Sigmoid colon (tissue), 7 donors: ENCODE results near the gene SRC. TPM values are rescaled to one million over a fixed set of nuclear protein-coding genes. Genes with fewer than 3 reads are reported as not detected.

Experiments
- DNase-seq: peaks from one replicate; pipeline ENCODE4 v3.0.0-alpha.2; 2019
- H3K27ac ChIP-seq, 4 donors: fragments of 200-600 bp; sonication (generic); one replicate each; pipeline ENCODE4 v1.5.1; 2016 to 2019; ENCODE audit warnings: mild to moderate bottlenecking in 1 of 4
- H3K27me3 ChIP-seq, 3 donors: fragments of 200-600 bp; sonication (generic); one replicate each; pipeline ENCODE4 v1.5.1; 2019; ENCODE audit warnings: mild to moderate bottlenecking in 1 of 3
- H3K36me3 ChIP-seq, 4 donors: fragments of 200-600 bp; sonication (generic); one replicate each; pipeline ENCODE4 v1.5.1; 2016 to 2019
- H3K4me1 ChIP-seq, 4 donors: fragments of 200-600 bp; sonication (generic); one replicate each; pipeline ENCODE4 v1.5.1; 2017 to 2019
- H3K4me3 ChIP-seq, 4 donors: fragments of 200-600 bp; sonication (generic); one replicate each; pipeline ENCODE4 v1.5.1; 2017 to 2019; ENCODE audit warnings: mild to moderate bottlenecking in 2 of 4, moderate library complexity in 1 of 4
- H3K9me3 ChIP-seq, 4 donors: fragments of 200-600 bp in 3 of 4; sonication (generic) in 3 of 4; one replicate each; pipeline versions ENCODE4 v1.5.1 to v1.6.1; 2013 to 2019
- CTCF ChIP-seq, 4 experiments: fragments of 450-650 bp in 3 of 4; fragments of 200-600 bp in 1 of 4; IDR thresholded peaks; one replicate each; pipeline ENCODE4 v1.5.1; 2016 to 2019; ENCODE audit warnings: antibody characterized with exemption in 4 of 4, mild to moderate bottlenecking in 3 of 4, moderate library complexity in 2 of 4
- EP300 ChIP-seq, 4 donors: sonication (generic); formaldehyde crosslinking; IDR thresholded peaks; one replicate each; pipeline ENCODE4 v1.6.1; 2017; ENCODE audit warnings: antibody characterized with exemption in 4 of 4
- POLR2A ChIP-seq, 2 donors: fragments of 450-650 bp; IDR thresholded peaks; one replicate each; pipeline ENCODE4 v1.6.1; 2016; ENCODE audit warnings: antibody characterized with exemption in 2 of 2, mild to moderate bottlenecking in 2 of 2, moderate library complexity in 2 of 2
- POLR2AphosphoS5 ChIP-seq, 4 donors: sonication (generic); formaldehyde crosslinking; IDR thresholded peaks; one replicate each; pipeline ENCODE4 v1.6.1; 2017; ENCODE audit warnings: antibody characterized with exemption in 4 of 4
- WGBS, 2 donors: extraction: QIAGEN DNeasy Blood & Tissue Kit; methylation state at CpG; one replicate each; pipeline ENCODE4 v1.1.7; 2013; 5-methylcytosine and 5-hydroxymethylcytosine counted together
- intact Hi-C: fragments of 100-400 bp; cut with DNase I; formaldehyde crosslinking; loops from one replicate; pipeline ENCODE4 v1.15.1; 2023
- polyA plus RNA-seq, 3 donors: library from polyadenylated mRNA; stranded (reverse); fragments of 200-250 nt; gene quantifications; one replicate each; pipeline ENCODE4 v1.2.3, GENCODE V29; 2013
- total RNA-seq, 4 donors: library from RNA; depleted of rRNA; stranded (reverse); fragments of >200 nt; gene quantifications; one replicate each; pipeline ENCODE4 v1.1.0, GENCODE V29; 2016
- donor health status: healthy with polysubstance abuse.
- donor health status: Bipolar disorder and iron deficiency.
- donor health status: healthy.

The SRC gene
- total and polyA plus RNA-seq, 7 donors, result 28.1 to 91.8 (median 52.3) TPM

- H3K9me3 ChIP-seq, result no peaks in the 10 kb centered on the region
- no peaks in the 10 kb centered on the region for H3K27me3 ChIP-seq
- no peaks in the 10 kb centered on the region for H3K36me3 ChIP-seq
- H3K4me3 ChIP-seq, result no peak overlapping the region
- H3K4me1 ChIP-seq, result peaks cover 0 to 21% (median 19%) of the 10 kb centered on the region in 4 donors
- TF ChIP-seq CTCF (IDR thresholded peaks at IDR 0.05) (no peak), POLR2A (IDR thresholded peaks at IDR 0.05) (no peak), EP300 (IDR thresholded peaks at IDR 0.05) (no peak), POLR2AphosphoS5 (IDR thresholded peaks at IDR 0.05) (no peak)
- intact Hi-C loops, result no loop called here
- H3K27ac ChIP-seq, result no peak overlapping the region
- 84 to 87% methylated on average over 4 of the region's 4 CpGs for WGBS, 2 donors
- no peak for DNase-seq
Observed at GRCh38 chr20:37342231-37343177, 3.4 kb upstream of the SRC start.

- H3K27me3 ChIP-seq, result no peaks in the 10 kb centered on the region
- intact Hi-C loops, result no loop called here
- 24 to 54% methylated on average over 12 of the region's 12 CpGs for WGBS, 2 donors
Observed at GRCh38 chr20:37343212-37343993, 2.5 kb upstream of the SRC start.

GRCh38 chr20:37343994-37344355, 2.0 kb upstream of the SRC start:
- intact Hi-C loops, result no loop called here
- Histone ChIP-seq H3K4me1 (peaks cover 0 to 36% (median 32%) of the 10 kb centered on the region in 4 donors), H3K4me3 (no peak overlapping the region), H3K9me3 (no peaks in the 10 kb centered on the region), H3K27me3 (no peaks in the 10 kb centered on the region), H3K36me3 (no peaks in the 10 kb centered on the region), H3K27ac (peak overlapping the region in 3 of 4 donors; percentile 92 to 99 (median 94))
- no peak for DNase-seq
- 45 to 75% methylated on average over 4 of the region's 4 CpGs for WGBS, 2 donors
- TF ChIP-seq POLR2A (IDR thresholded peaks at IDR 0.05) (no peak), EP300 (IDR thresholded peaks at IDR 0.05) (no peak), POLR2AphosphoS5 (IDR thresholded peaks at IDR 0.05) (no peak)

More at GRCh38 chr20:37343212-37343993, 2.5 kb upstream of the SRC start:
- H3K4me1 ChIP-seq, result peaks cover 0 to 30% (median 27%) of the 10 kb centered on the region in 4 donors
- no peaks in the 10 kb centered on the region for H3K9me3 ChIP-seq
- peak overlapping the region in 1 of 4 donors; percentile 99 for H3K27ac ChIP-seq
- no peaks in the 10 kb centered on the region for H3K36me3 ChIP-seq
- no peak overlapping the region for H3K4me3 ChIP-seq
- TF ChIP-seq POLR2A (IDR thresholded peaks at IDR 0.05) (no peak), CTCF (IDR thresholded peaks at IDR 0.05) (no peak)
- peak; percentile 64 for DNase-seq

- peak; percentile 65 for DNase-seq
- WGBS, 2 donors, result 20 to 69% methylated on average over 10 of the region's 10 CpGs
- Histone ChIP-seq H3K9me3 (no peaks in the 10 kb centered on the region), H3K4me3 (peak overlapping the region in 1 of 4 donors; percentile 60), H3K27me3 (no peaks in the 10 kb centered on the region), H3K4me1 (peaks cover 0 to 43% (median 39%) of the 10 kb centered on the region in 4 donors), H3K27ac (peak overlapping the region; percentile 89 to 99 (median 93)), H3K36me3 (no peaks in the 10 kb centered on the region)
- TF ChIP-seq CTCF (IDR thresholded peaks at IDR 0.05) (no peak), POLR2AphosphoS5 (IDR thresholded peaks at IDR 0.05) (no peak), POLR2A (IDR thresholded peaks at IDR 0.05) (no peak), EP300 (IDR thresholded peaks at IDR 0.05) (no peak)
- intact Hi-C loops, result no loop called here
Observed at GRCh38 chr20:37344506-37345338, 1.2 kb upstream of the SRC start.
